ENCODE results near the gene DRC7.

DNA sequence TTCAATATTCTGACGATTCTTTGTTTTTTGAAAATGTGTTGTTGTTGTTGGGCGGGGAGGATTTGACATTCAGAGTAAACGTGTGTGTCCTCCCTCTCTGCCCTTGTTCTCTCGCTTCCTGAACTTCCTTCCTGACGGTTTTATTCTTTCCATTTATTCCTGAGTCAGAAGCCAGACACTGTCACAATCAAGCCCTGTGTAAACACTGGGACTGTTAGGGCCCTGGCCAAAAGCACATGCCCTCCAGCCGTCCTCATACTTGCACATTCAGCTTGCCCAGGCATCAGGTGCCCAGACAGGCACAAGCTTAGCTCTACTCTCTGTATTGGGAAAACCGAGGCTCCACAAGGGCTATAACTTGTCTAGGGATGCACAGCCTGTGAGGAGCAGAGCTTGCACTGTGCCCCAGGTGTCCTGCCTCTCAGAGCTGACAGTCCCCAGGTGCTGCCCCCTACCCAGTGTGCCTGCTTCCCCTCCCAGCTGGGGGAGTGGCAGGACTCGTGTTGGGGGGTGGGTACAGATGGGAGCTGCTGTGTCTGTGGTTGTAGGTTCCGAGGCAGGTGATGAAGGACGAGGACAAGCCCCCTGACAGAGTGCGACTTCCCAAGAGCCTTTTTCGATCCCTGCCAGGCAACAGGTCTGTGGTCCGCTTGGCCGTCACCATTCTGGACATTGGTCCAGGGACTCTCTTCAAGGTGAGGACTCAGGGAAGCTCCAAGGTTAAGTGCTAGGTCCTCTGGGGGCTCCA lies 16.8 kb upstream of the DRC7 start:
- TF ChIP-seq EZH2phosphoT487 (IDR thresholded peaks at IDR 0.05; ENCODE audit: low read depth): no peak
- TF ChIP-seq, protein P1, sequence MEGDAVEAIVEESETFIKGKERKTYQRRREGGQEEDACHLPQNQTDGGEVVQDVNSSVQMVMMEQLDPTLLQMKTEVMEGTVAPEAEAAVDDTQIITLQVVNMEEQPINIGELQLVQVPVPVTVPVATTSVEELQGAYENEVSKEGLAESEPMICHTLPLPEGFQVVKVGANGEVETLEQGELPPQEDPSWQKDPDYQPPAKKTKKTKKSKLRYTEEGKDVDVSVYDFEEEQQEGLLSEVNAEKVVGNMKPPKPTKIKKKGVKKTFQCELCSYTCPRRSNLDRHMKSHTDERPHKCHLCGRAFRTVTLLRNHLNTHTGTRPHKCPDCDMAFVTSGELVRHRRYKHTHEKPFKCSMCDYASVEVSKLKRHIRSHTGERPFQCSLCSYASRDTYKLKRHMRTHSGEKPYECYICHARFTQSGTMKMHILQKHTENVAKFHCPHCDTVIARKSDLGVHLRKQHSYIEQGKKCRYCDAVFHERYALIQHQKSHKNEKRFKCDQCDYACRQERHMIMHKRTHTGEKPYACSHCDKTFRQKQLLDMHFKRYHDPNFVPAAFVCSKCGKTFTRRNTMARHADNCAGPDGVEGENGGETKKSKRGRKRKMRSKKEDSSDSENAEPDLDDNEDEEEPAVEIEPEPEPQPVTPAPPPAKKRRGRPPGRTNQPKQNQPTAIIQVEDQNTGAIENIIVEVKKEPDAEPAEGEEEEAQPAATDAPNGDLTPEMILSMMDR (IDR thresholded peaks at IDR 0.05; ENCODE audit: low read depth, low read length): no peak

Measured in OCI-LY3 (cell line).